NB4 (cell line): ENCODE measurements around the gene FOXL2.

Source experiments
- MAX ChIP-seq: IDR thresholded peaks from 2 replicates; pipeline ENCODE4 v1.6.1; 2011; ENCODE audit warnings: low read depth, low read length
- POLR2A ChIP-seq: IDR thresholded peaks from 2 replicates; pipeline ENCODE4 v1.6.1; 2011; ENCODE audit warnings: mild to moderate bottlenecking; ENCODE audit not compliant: insufficient read length; ENCODE audit errors: extremely low read depth

DNA sequence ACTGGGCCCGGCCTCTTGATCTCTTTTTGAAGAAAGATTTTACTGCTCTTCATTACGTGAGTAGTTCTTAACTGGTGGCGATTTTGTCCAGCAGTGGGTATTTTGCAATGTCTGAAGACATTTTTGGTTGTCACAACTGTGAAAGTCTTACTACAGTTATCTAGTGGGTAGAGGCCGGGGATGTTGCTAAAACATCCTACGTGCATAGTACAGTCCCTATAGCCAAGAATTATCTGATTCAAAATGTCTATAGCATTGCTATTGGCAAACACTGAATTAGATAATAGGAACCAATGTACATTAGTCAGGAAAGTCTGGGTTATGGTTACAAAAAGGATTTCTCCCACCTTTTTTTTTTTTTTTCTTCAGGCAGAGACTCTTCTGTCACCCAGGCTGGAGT is 38.1 kb downstream of the FOXL2 start:
- TF ChIP-seq MAX (no peak), POLR2A (no peak)
